K562 (cell line): ENCODE data around the gene METTL25. TPM values are rescaled to one million over a fixed set of nuclear protein-coding genes. Genes with fewer than 3 reads are reported as not detected.

ENCODE experiments used
- ATAC-seq: fragments of 200-7000 bp; cut with Tn5 transposase; 3 replicates; pipeline ENCODE4 v1.9.1; 2020; ENCODE audit warnings: moderate library complexity
- BruUV-seq: library from RNA; stranded (reverse); fragments of 400-500 nt; replicated peaks from 2 replicates; lab custom pipeline; 2021; lab: Mats Ljungman, UMichigan
- CTCF ChIA-PET: fragments of 300-600 bp; formaldehyde crosslinking; extraction: SDS; loops from one replicate; lab custom pipeline; 2021; ENCODE audit warnings: low intra/inter-chr PET ratio; lab: Yijun Ruan, JAX
- POLR2A ChIA-PET: fragments of 300-600, 350-650 bp; sonication (Branson Sonifier 250); formaldehyde crosslinking; extraction: SDS; loops from one replicate; lab custom pipeline; 2021; ENCODE audit warnings: antibody characterized with exemption, inconsistent platforms; lab: Yijun Ruan, JAX
- DNase-seq, 4 experiments: peaks; one replicate each; pipeline versions ENCODE4 v3.0.0 to v3.0.0-alpha.2; 2011 to 2018; ENCODE audit warnings: low spot score in 3 of 4, mixed read lengths in 3 of 4; ENCODE audit errors: extremely low read depth in 1 of 4
- FAIRE-seq: peaks from 2 replicates; lab custom pipeline; 2011; peaks lifted over from hg19 to GRCh38; lab: Jason Lieb, UNC
- H2AFZ ChIP-seq: 2 replicates; pipeline ENCODE4 v1.6.0; 2011; ENCODE audit warnings: low read depth, low read length, control low read depth, inconsistent platforms
- H3K27ac ChIP-seq: fragments of 200-600 bp; 3 replicates; pipeline ENCODE4 v1.8.0; 2011; ENCODE audit warnings: low read depth, mild to moderate bottlenecking, control low read depth, inconsistent platforms, low read length, moderate library complexity, mixed read lengths; ENCODE audit errors: extremely low read depth
- H3K27me3 ChIP-seq, 2 experiments: fragments of 300-600 bp in 1 of 2; 2 replicates in 1 of 2; 3 replicates in 1 of 2; pipeline versions ENCODE4 v1.6.0 to v1.8.0; 2011; ENCODE audit warnings: inconsistent platforms in 2 of 2, low read length in 2 of 2, mild to moderate bottlenecking in 1 of 2, mixed read lengths in 1 of 2, moderate library complexity in 1 of 2; ENCODE audit not compliant: control insufficient read depth in 2 of 2, insufficient read depth in 2 of 2
- H3K36me3 ChIP-seq: fragments of 300-600 bp; 3 replicates; pipeline ENCODE4 v1.8.0; 2011; ENCODE audit warnings: mild to moderate bottlenecking, low read length, inconsistent platforms; ENCODE audit not compliant: control insufficient read depth, insufficient read depth
- H3K4me1 ChIP-seq, 2 experiments: fragments of 200-600 bp in 1 of 2; replicated peaks in 1 of 2; 2 replicates in 1 of 2; 3 replicates in 1 of 2; pipeline versions ENCODE4 v1.5.1 to v1.8.0; 2011; ENCODE audit warnings: inconsistent platforms in 2 of 2, low read length in 2 of 2, mild to moderate bottlenecking in 1 of 2, mixed read lengths in 1 of 2, moderate library complexity in 1 of 2; ENCODE audit not compliant: control insufficient read depth in 2 of 2, insufficient read depth in 2 of 2
- H3K4me2 ChIP-seq: 2 replicates; pipeline ENCODE4 v1.6.1; 2011; ENCODE audit warnings: low read length, control low read depth, inconsistent platforms, mixed read lengths; ENCODE audit not compliant: insufficient read depth
- H3K4me3 ChIP-seq: fragments of 200-600 bp; sonication (generic), shearing (Covaris generic); 2 replicates; pipeline ENCODE4 v1.5.1; 2016; ENCODE audit warnings: control low read depth, inconsistent platforms
- H3K79me2 ChIP-seq: fragments of 200-600 bp; 3 replicates; pipeline ENCODE4 v1.8.0; 2011; ENCODE audit warnings: low read length, inconsistent platforms; ENCODE audit not compliant: control insufficient read depth, insufficient read depth
- H3K9ac ChIP-seq, 2 experiments: 2 replicates each; pipeline versions ENCODE4 v1.6.0 to v1.6.1; 2011; ENCODE audit warnings: low read depth in 2 of 2, low read length in 2 of 2, control low read depth in 1 of 2, inconsistent platforms in 1 of 2, mild to moderate bottlenecking in 1 of 2, mixed read lengths in 1 of 2; ENCODE audit not compliant: insufficient read depth in 1 of 2
- H3K9me1 ChIP-seq: one replicate; pipeline ENCODE4 v1.6.0; 2011; ENCODE audit warnings: inconsistent platforms, mild to moderate bottlenecking, low read length, moderate library complexity; ENCODE audit not compliant: control insufficient read depth, insufficient read depth
- H3K9me3 ChIP-seq: replicated peaks from 2 replicates; pipeline ENCODE4 v1.5.1; 2011; ENCODE audit warnings: low read depth, low read length, inconsistent platforms; ENCODE audit not compliant: control insufficient read depth, insufficient read depth
- H4K20me1 ChIP-seq: replicated peaks from 2 replicates; pipeline ENCODE4 v1.6.1; 2011; ENCODE audit warnings: low read length, inconsistent platforms, mixed read lengths; ENCODE audit not compliant: control insufficient read depth, insufficient read depth
- BCL6 ChIP-seq: fragments of 250-450 bp; sonication (Bioruptor Pico); IDR thresholded peaks from 2 replicates; pipeline ENCODE4 v1.4.0; 2020
- CBX2 ChIP-seq: fragments of 200-600 bp; sonication (generic); IDR thresholded peaks from one replicate; pipeline ENCODE4 v1.6.1; 2012; ENCODE audit warnings: mild to moderate bottlenecking, low read length, inconsistent platforms; ENCODE audit not compliant: insufficient read depth, poor library complexity, severe bottlenecking
- CEBPB ChIP-seq: fragments of 450-650 bp; IDR thresholded peaks from 2 replicates; pipeline ENCODE4 v1.6.1; 2016; ENCODE audit warnings: missing genetic modification characterization, missing compliant biosample characterization
- EP400 ChIP-seq: fragments of 450-650 bp; IDR thresholded peaks from 2 replicates; pipeline ENCODE4 v1.6.1; 2017; ENCODE audit warnings: antibody characterized with exemption, mild to moderate bottlenecking, moderate library complexity
- GTF2A2 ChIP-seq: IDR thresholded peaks from 2 replicates; pipeline ENCODE4 v1.6.1; 2016; ENCODE audit warnings: mild to moderate bottlenecking, missing genetic modification characterization, missing compliant biosample characterization
- HNRNPH1 ChIP-seq: fragments of 200-400 bp; formaldehyde crosslinking; optimal IDR thresholded peaks from 2 replicates; pipeline ENCODE3; 2017; ENCODE audit warnings: low read depth, mild to moderate bottlenecking, low read length, moderate library complexity
- KDM2B ChIP-seq: fragments of 250-450 bp; sonication (Bioruptor Pico); IDR thresholded peaks from 2 replicates; pipeline ENCODE4 v1.8.0; 2021; ENCODE audit warnings: mild to moderate bottlenecking, moderate library complexity
- MCM5 ChIP-seq: fragments of 450-650 bp; IDR thresholded peaks from 2 replicates; pipeline ENCODE4 v1.6.1; 2016; ENCODE audit warnings: low read depth
- NCOA4 ChIP-seq: fragments of 450-650 bp; IDR thresholded peaks from 2 replicates; pipeline ENCODE4 v1.6.1; 2018; ENCODE audit warnings: mild to moderate bottlenecking; ENCODE audit not compliant: partially characterized antibody
- NR2F6 ChIP-seq: fragments of 450-650 bp; formaldehyde crosslinking; IDR thresholded peaks from 2 replicates; pipeline ENCODE4 v1.4.0; 2020; ENCODE audit warnings: mild to moderate bottlenecking
- POLR2AphosphoS2 ChIP-seq: IDR thresholded peaks from 2 replicates; pipeline ENCODE4 v1.6.1; 2012; ENCODE audit warnings: low read length, improper control_type of control experiment
- PTTG1 ChIP-seq: fragments of 450-650 bp; IDR thresholded peaks from 2 replicates; pipeline ENCODE4 v1.6.1; 2016; ENCODE audit warnings: low read depth, mild to moderate bottlenecking, missing genetic modification characterization, missing compliant biosample characterization
- SMARCE1 ChIP-seq: fragments of 450-650 bp; IDR thresholded peaks from 2 replicates; pipeline ENCODE4 v1.7.1; 2016; ENCODE audit warnings: mild to moderate bottlenecking
- ZBED1 ChIP-seq: IDR thresholded peaks from 2 replicates; pipeline ENCODE4 v1.6.1; 2014
- WGBS: fragments of 100-300 bp; shearing (Covaris generic); methylation state at CpG from one replicate; pipeline ENCODE4 v1.1.6; 2016; ENCODE audit warnings: low coverage, mixed read lengths; ENCODE audit not compliant: insufficient coverage; ENCODE audit errors: missing lambda C conversion rate; 5-methylcytosine and 5-hydroxymethylcytosine counted together
- in situ Hi-C: fragments of 300-500 bp; cut with MboI; formaldehyde crosslinking; loops from 4 replicates; pipeline ENCODE4 v1.15.0; 2018; ENCODE audit warnings: inconsistent platforms, mixed read lengths
- intact Hi-C: fragments of 100-400 bp; cut with micrococcal nuclease; formaldehyde crosslinking; loops from 2 replicates; pipeline ENCODE4 v1.14.2; 2022
- polyA plus RNA-seq, 8 experiments: library from polyadenylated mRNA; depleted of rRNA in 4 of 8; stranded (reverse) in 5 of 8; unstranded in 3 of 8; fragments of >200 nt; fragmentation: Nextera tagmentation in 2 of 8; fragmentation: Illumina TruSeq in 1 of 8; extraction: Ambion mirVana in 2 of 8; extraction: Trizol in 1 of 8; gene quantifications; 2 replicates each; pipeline versions ENCODE4 v1.2.1 to v1.2.3, GENCODE V29; 2011 to 2014; ENCODE audit warnings: inconsistent platforms in 1 of 8, missing spikeins in 1 of 8
- total RNA-seq, 7 experiments: library from RNA; depleted of rRNA in 6 of 7; stranded (reverse); fragments of >200 nt in 6 of 7; fragmentation: Illumina TruSeq in 2 of 7; extraction: Trizol in 2 of 7; gene quantifications; 2 replicates each; pipeline versions ENCODE4 v1.2.1 to v1.2.3, GENCODE V29; 2011 to 2021; ENCODE audit warnings: low replicate concordance in 1 of 7
- TF ChIP-seq, protein P1 (sequence below): fragments of 450-650 bp; IDR thresholded peaks from 2 replicates; pipeline ENCODE4 v1.7.1; 2018; ENCODE audit warnings: mild to moderate bottlenecking, low read depth; ENCODE audit not compliant: partially characterized antibody
- TF ChIP-seq, protein P2 (sequence below): fragments of 450-650 bp; IDR thresholded peaks from 2 replicates; pipeline ENCODE4 v1.6.1; 2016; ENCODE audit warnings: low read depth, mild to moderate bottlenecking, moderate library complexity
- TF ChIP-seq, protein P3 (sequence below): fragments of 250-450 bp; sonication (Bioruptor Pico); IDR thresholded peaks from 2 replicates; pipeline ENCODE4 v1.8.0; 2022; ENCODE audit warnings: inconsistent platforms, mild to moderate bottlenecking, moderate library complexity, borderline replicate concordance
- TF ChIP-seq, protein P4 (sequence below), 2 experiments: fragments of 450-650 bp; conservative IDR thresholded peaks; 2 replicates each; pipeline ENCODE4 v1.6.1; 2017; ENCODE audit warnings: mild to moderate bottlenecking in 2 of 2, moderate library complexity in 2 of 2

METTL25 gene
- total and polyA plus RNA-seq, 9 of the 15 experiments (the other 6 are each of a cell fraction or from before 2014, with no cell fraction given) = 0.50 to 2.4 (median 1.9) TPM

DNA sequence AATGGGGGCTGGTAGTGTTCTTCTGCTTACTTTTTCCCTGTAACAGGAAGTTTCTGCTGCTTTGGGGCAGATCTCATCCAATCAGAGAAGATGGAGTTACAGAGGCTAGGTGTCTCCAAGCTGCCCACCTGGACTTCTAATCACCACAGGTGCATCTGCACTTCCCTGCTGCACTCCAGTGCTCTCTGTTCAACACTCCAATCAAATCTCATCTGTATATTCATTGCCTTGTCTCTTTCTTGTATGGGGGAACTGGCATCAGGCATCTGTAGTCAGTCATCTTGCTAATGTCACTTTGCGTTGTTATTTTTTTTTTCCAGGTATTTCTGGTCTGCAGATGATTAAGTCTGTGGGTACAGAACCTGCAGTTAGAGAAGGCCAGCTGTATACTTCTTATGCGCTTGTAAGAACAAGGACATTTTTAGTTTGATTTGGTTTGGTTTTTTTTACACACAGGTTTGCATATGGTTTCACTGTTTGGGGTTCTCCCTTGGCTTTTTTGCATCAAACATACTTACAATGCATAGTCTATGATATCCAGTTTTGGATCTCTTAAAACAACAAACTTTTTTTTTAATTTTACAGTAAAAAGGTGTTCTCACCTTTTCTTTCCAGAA lies 116.0 kb downstream of the METTL25 start:
- Histone ChIP-seq H4K20me1 (no peaks in the 10 kb centered on the region), H3K4me2 (no peak overlapping the region), H3K36me3 (no peaks in the 10 kb centered on the region), H3K9me3 (0 out of 2 replicates have a peak, but pooled peaks cover 4% of the 10 kb centered on the region), H2AFZ (no peak overlapping the region), H3K27me3 (no peaks in the 10 kb centered on the region), H3K9ac (no peak overlapping the region), H3K4me1 (no peaks in the 10 kb centered on the region), H3K4me3 (no peak overlapping the region), H3K79me2 (no peaks in the 10 kb centered on the region), H3K9me1 (no peaks in the 10 kb centered on the region), H3K27ac (no peak overlapping the region)
- in situ Hi-C loops = no loop called here
- CTCF ChIA-PET = no interaction called here
- FAIRE-seq (no peak), DNase-seq (no peak), ATAC-seq (no peak)
- intact Hi-C loops = no loop called here
- no TSS peak for BruUV-seq
- 6% methylated on average over 1 of the region's 2 CpGs for WGBS
- POLR2A ChIA-PET = no interaction called here
- TF ChIP-seq ZBED1 (no peak), NCOA4 (no peak), BCL6 (CRISPR knock-in tag) (no peak), GTF2A2 (no peak), EP400 (no peak), PTTG1 (no peak), CBX2 (no peak), MCM5 (no peak), KDM2B (no peak), CEBPB (tag) (no peak), HNRNPH1 (no peak), POLR2AphosphoS2 (no peak), SMARCE1 (no peak), NR2F6 (CRISPR knock-in tag) (no peak)
- TF ChIP-seq, protein P1, sequence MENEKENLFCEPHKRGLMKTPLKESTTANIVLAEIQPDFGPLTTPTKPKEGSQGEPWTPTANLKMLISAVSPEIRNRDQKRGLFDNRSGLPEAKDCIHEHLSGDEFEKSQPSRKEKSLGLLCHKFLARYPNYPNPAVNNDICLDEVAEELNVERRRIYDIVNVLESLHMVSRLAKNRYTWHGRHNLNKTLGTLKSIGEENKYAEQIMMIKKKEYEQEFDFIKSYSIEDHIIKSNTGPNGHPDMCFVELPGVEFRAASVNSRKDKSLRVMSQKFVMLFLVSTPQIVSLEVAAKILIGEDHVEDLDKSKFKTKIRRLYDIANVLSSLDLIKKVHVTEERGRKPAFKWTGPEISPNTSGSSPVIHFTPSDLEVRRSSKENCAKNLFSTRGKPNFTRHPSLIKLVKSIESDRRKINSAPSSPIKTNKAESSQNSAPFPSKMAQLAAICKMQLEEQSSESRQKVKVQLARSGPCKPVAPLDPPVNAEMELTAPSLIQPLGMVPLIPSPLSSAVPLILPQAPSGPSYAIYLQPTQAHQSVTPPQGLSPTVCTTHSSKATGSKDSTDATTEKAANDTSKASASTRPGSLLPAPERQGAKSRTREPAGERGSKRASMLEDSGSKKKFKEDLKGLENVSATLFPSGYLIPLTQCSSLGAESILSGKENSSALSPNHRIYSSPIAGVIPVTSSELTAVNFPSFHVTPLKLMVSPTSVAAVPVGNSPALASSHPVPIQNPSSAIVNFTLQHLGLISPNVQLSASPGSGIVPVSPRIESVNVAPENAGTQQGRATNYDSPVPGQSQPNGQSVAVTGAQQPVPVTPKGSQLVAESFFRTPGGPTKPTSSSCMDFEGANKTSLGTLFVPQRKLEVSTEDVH = no peak
- TF ChIP-seq, protein P2, sequence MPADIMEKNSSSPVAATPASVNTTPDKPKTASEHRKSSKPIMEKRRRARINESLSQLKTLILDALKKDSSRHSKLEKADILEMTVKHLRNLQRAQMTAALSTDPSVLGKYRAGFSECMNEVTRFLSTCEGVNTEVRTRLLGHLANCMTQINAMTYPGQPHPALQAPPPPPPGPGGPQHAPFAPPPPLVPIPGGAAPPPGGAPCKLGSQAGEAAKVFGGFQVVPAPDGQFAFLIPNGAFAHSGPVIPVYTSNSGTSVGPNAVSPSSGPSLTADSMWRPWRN = no peak
- TF ChIP-seq, protein P3, sequence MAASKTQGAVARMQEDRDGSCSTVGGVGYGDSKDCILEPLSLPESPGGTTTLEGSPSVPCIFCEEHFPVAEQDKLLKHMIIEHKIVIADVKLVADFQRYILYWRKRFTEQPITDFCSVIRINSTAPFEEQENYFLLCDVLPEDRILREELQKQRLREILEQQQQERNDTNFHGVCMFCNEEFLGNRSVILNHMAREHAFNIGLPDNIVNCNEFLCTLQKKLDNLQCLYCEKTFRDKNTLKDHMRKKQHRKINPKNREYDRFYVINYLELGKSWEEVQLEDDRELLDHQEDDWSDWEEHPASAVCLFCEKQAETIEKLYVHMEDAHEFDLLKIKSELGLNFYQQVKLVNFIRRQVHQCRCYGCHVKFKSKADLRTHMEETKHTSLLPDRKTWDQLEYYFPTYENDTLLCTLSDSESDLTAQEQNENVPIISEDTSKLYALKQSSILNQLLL (CRISPR knock-in tag) = no peak
- TF ChIP-seq, protein P4, sequence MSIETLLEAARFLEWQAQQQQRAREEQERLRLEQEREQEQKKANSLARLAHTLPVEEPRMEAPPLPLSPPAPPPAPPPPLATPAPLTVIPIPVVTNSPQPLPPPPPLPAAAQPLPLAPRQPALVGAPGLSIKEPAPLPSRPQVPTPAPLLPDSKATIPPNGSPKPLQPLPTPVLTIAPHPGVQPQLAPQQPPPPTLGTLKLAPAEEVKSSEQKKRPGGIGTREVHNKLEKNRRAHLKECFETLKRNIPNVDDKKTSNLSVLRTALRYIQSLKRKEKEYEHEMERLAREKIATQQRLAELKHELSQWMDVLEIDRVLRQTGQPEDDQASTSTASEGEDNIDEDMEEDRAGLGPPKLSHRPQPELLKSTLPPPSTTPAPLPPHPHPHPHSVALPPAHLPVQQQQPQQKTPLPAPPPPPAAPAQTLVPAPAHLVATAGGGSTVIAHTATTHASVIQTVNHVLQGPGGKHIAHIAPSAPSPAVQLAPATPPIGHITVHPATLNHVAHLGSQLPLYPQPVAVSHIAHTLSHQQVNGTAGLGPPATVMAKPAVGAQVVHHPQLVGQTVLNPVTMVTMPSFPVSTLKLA (conservative IDR thresholded peaks at IDR 0.05) = no peak
